ENCODE results near the gene TSPAN5.

DNA sequence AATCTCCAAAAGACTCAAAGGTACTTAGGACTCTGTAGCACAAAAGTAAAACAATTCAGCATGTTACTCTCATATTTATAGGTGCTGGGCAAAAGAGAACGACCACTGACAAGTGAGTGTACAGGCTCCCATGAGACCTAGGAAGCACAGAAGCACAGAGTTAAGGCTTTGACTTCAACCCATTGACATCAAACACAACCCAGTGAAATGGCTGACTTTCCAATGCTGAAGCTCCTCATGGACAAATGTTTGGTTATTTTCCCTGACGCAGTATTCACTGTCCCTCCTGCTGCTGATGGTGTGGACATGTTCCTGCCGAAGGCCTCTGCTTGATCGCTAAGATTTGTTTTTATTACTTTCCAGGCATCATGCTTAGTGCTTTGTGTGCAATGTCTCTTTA is 148.7 kb downstream of the TSPAN5 start:
- no peak for TF ChIP-seq POLR2A (IDR thresholded peaks at IDR 0.05)
- no peak for TF ChIP-seq CTCF (IDR thresholded peaks at IDR 0.05)

All from prostate gland (tissue), 2 donors.